B cell (primary cell): ENCODE measurements around the gene GADD45G.

Source experiments
- CTCF ChIP-seq: fragments of 200-600 bp; IDR thresholded peaks from one replicate; pipeline ENCODE4 v1.8.0; 2022; ENCODE audit warnings: antibody characterized with exemption, mild to moderate bottlenecking
- EZH2 ChIP-seq: IDR thresholded peaks from 2 replicates; pipeline ENCODE4 v1.6.1; 2012; ENCODE audit warnings: borderline replicate concordance, low read depth, mild to moderate bottlenecking, moderate library complexity, low read length; ENCODE audit not compliant: insufficient read depth, poor library complexity, severe bottlenecking

GRCh38 chr9:89625721-89626687 lies 21.2 kb downstream of the GADD45G start:
- TF ChIP-seq CTCF (no peak), EZH2 (no peak)
